Right lung (tissue), 10 donors: ENCODE data around the gene LSM4. TPM values are rescaled to one million over a fixed set of nuclear protein-coding genes. Genes with fewer than 3 reads are reported as not detected.
"Not testable (repeated sequence)": the region's sequence is repeated elsewhere in the genome, so short reads cannot be mapped to it uniquely, and the experiment has no call there.

ENCODE experiments used
- DNase-seq, 2 donors: peaks; one replicate each; pipeline ENCODE4 v3.0.0-alpha.2; 2013
- long read RNA-seq, 8 donors: transcript quantifications; one replicate each; lab custom pipeline, GENCODE V29; 2026
- polyA plus RNA-seq, 5 donors: library from polyadenylated mRNA; unstranded; fragments of 120-200 nt; gene quantifications; one replicate each; pipeline versions ENCODE4 v1.2.1 to v1.2.3, GENCODE V29; 2013; ENCODE audit warnings: inconsistent platforms in 1 of 5, low replicate concordance in 1 of 5; ENCODE audit not compliant: insufficient read length in 5 of 5, insufficient read depth in 1 of 5

LSM4 gene
- polyA plus RNA-seq: 100 to 1,000 TPM in 1 of 5 donors, 10 to 100 TPM in 4; 73.3 to 103 (median 79.9) TPM
- long read RNA-seq, donor 1, transcript LSM4-203 (5 exons, 1,908 nt): major isoform, 104 of 366 reads
- long read RNA-seq, donor 1, partial matches to known transcripts: 229 of 366 reads
- long read RNA-seq, donor 1, other reads (novel, unspliced or antisense): 32 of 366 reads
- long read RNA-seq, donor 2, transcript LSM4-203 (5 exons, 1,908 nt): major isoform, 54 of 55 reads
- long read RNA-seq, donor 2, partial matches to known transcripts: 0 of 55 reads
- long read RNA-seq, donor 2, other reads (novel, unspliced or antisense): 0 of 55 reads
- long read RNA-seq, donor 3, transcript LSM4-203 (5 exons, 1,908 nt): major isoform, 67 of 208 reads
- long read RNA-seq, donor 3, partial matches to known transcripts: 137 of 208 reads
- long read RNA-seq, donor 3, other reads (novel, unspliced or antisense): 0 of 208 reads
- long read RNA-seq, donor 4, transcript LSM4-203 (5 exons, 1,908 nt): major isoform, 39 of 117 reads
- long read RNA-seq, donor 4, partial matches to known transcripts: 66 of 117 reads
- long read RNA-seq, donor 4, other reads (novel, unspliced or antisense): 11 of 117 reads
- long read RNA-seq, donor 5, transcript LSM4-203 (5 exons, 1,908 nt): major isoform, 142 of 169 reads
- long read RNA-seq, donor 5, partial matches to known transcripts: 23 of 169 reads
- long read RNA-seq, donor 5, other reads (novel, unspliced or antisense): 0 of 169 reads
- long read RNA-seq, donor 6, transcript LSM4-203 (5 exons, 1,908 nt): major isoform, 87 of 200 reads
- long read RNA-seq, donor 6, partial matches to known transcripts: 90 of 200 reads
- long read RNA-seq, donor 6, other reads (novel, unspliced or antisense): 19 of 200 reads
- long read RNA-seq, donor 7, transcript LSM4-203 (5 exons, 1,908 nt): major isoform, 43 of 187 reads
- long read RNA-seq, donor 7, partial matches to known transcripts: 99 of 187 reads
- long read RNA-seq, donor 7, other reads (novel, unspliced or antisense): 42 of 187 reads
- long read RNA-seq, donor 8, transcript LSM4-203 (5 exons, 1,908 nt): major isoform, 25 of 25 reads
- long read RNA-seq, donor 8, partial matches to known transcripts: 0 of 25 reads
- long read RNA-seq, donor 8, other reads (novel, unspliced or antisense): 0 of 25 reads

GRCh38 chr19:18322759-18323460, at the start of gene LSM4:
Gene LSM4, minus strand, starts transcription at chr19:18323076. Its CDS starts 56 bp downstream, at chr19:18323020.
- DNase-seq: peak; percentile 96 to 97

- no peak for DNase-seq
These were observed 45.8 kb upstream of the LSM4 start for GRCh38 chr19:18368504-18369222.

DNA sequence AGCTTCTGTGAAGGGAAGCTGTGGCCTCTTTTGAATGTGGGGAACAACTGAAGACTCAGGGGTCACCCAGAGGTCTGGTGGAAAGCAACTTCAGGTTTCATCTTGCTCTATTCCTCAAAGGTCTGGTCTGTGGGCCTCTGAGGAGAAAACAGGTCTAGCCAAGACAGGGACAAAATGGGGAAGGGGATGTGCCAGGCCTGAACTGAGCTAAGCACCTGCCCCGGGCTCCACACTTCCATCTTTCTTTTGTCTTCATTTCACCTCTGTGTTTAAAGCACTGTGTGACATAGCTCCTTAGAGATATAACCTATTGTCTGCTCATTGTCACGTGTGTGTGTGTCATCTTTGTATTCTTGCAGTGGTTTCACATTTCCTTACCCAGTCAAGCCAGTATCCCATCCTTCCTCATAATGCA, 43.2 kb upstream of the LSM4 start:
- no peak for DNase-seq

- peak; percentile 90 to 91 for DNase-seq
These were observed 42.1 kb upstream of the LSM4 start for GRCh38 chr19:18364826-18365528.

DNA sequence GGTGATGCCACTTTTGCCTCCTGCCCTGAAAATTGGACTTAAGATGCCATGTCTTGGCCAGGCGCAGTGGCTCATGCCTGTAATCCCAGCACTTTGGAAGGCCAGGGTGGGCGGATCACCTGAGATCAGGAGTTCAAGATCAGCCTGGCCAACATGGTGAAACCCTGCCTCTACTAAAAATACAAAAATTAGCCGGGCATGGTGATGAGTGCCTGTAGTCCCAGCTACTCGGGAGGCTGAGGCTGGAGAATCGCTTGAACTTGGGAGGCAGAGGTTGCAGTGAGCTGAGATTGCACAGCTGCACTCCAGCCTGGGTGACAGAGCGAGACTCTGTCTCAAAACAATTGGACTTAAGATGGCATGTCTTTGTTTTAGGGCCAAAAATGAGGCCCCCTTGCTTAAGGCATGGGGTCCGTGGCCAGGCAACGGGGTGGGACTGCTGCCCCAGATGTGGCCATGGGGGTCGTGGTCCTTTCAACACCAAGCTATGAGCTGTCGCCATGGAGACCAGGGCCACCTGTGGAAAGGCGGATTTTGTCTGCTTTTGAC, 41.5 kb upstream of the LSM4 start:
- peak; percentile 62 to 66 for DNase-seq

GRCh38 chr19:18363787-18364186, 40.9 kb upstream of the LSM4 start:
- no peak for DNase-seq

DNA sequence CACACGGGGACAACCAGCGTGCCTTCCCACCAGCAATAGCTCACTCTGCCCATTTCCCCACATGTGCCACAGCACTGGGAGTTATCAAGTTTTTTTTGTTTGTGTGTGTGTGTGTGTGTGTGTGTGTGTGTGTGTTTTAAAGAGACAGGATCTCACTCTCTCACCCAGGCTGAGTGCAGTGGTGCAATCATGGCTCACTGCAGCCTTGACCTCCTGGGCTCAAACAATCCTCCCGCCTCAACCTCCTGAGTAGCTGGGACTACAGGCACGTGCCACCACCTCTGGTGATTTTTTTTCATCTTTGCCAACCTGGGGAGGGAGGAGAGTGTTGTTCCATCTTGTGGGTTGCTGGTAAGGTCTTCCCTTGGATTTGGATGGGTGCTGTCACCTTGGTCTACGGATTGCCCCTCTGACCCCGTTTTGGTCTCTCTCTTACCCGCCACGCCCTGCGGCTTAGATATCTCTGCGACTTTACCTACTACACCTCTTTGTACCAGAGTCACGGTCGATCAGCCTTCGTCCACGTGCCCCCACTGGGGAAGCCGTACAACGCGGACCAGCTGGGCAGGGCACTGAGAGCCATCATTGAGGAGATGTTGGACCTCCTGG, 40.2 kb upstream of the LSM4 start:
- no peak for DNase-seq

DNA sequence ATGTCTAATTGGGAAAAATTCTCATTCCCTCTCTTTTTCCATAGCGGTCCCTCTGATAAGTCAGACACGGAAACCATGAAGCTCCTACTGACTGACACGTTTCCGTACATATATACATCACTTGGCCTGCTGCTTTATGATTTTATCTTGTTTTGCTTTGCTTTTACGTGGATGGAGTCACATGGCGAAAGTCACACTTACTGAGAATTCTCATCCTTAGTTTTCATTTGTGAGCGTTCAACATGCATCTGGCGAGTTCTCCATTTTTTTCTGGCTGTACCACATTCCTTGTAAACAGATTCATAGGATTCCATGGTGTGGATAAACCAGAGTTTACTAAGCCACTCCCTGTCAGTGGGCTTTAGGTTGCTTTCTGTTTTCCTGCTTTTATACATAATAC, 38.8 kb upstream of the LSM4 start:
- no peak for DNase-seq

DNA sequence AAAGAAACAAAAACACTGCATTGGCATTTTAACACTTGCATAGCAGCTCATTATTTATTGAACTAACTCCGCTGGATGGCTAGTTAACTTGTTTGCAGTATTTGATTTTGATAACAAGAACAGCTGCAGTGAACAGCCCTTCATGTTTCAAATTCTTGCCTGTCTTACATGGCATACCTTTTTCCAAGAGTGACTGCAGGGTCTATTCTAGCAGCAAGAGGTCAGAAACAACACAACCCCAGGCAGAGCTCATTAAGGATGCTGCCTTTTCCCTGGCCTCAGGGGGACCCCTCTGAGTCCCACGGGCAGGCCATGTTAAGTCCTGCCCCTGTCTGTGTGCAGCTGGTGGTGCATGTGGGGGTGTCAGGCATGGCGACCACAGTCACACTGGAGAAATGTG, 34.2 kb upstream of the LSM4 start:
- DNase-seq: no peak

- DNase-seq: not testable (repeated sequence)
These were observed 31.9 kb upstream of the LSM4 start for GRCh38 chr19:18354743-18355142.

DNA sequence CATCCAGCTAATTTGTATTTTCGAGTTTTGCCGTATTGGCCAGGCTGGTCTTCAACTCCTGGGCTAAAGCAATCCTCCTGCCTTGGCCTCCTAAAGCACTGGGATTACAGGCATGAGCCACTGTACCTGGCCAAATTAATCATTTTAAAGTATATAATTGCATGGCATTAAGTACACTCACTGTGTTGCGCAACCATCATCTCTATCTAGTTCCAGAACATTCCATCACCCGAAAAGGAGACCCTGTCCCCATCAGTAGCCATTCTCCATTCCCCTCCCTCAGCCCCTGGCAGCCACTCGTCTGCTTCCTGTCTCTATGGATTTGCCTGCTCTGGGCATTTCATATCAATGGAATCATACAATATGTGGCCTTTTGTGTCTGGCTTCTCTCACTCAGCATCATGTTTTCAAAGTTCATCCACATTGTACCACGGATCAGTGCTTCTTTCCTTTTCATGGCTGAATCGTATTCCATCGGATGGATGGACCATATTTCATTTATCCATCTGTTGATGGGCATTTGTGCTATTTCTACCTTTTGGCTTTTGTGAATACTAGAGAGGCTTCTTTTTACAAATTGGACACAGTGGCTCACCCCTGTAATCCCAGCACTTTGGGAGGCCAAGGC, 30.6 kb upstream of the LSM4 start:
- no peak for DNase-seq

DNA sequence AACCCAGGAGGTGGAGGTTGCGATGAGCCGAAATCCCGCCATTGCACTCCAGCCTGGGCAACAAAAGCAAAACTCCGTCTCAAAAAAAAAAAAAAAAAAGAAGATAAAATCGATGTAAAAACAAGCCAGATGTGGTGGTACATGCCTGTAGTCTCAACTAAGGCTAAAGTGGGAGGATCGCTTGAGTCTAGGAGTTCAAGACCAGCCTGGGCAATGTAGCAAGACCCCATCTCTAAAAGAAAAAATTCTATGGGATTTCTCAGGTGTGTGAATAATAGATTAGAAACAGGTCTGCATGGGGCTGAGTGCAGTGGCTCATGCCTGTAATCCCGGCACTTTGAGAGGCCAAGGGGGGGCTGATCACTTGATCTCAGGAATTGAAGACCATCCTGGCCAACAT, 28.7 kb upstream of the LSM4 start:
- no peak for DNase-seq

DNA sequence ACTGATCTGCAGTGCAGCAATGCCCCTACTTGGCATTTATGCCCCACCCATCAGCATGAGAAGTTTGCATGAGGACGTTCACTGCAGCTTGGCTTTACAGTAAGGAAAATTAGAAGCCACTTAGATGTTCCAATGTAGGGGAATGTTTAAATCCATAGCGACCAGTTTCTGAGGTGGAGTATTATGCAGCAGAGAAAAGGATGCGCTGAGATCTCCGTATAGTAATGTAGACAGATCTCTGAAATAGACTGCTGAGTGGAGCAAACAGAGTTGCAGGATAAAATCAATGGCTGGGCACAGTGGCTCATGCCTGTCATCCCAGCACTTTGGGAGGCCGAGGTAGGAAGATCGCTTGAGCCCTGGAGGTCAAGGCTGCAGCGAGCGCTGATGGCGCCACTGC, 27.6 kb upstream of the LSM4 start:
- DNase-seq: no peak

- DNase-seq: no peak
These were observed 26.8 kb upstream of the LSM4 start for GRCh38 chr19:18349524-18350128.

DNA sequence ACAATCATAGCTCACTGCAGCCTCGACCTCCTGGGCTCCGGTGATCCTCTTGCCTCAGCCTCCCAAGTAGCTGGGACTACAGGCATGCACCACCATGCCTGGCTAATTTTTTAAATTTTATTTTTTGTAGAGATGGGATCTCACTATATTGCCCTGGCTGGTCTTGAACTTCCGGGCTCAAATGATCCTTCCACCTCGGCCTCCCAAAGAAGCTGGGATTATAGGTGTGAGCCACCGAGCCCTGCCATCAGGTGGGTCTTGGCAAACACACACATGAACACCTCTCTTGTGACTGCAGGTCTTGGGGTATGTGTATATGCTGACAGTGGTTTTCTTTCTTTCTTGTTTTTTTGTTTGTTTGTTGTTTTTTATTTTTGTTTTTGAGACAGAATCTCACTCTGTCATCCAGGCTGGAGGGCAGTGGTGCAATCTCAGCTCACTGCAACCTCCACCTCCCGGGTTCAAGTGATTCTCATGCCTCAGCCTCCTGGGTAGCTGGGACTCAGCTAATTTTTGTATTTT, 26.0 kb upstream of the LSM4 start:
- DNase-seq: not testable (repeated sequence)

- DNase-seq: no peak
These were observed 25.3 kb upstream of the LSM4 start for GRCh38 chr19:18348171-18348570.

- no peak for DNase-seq
These were observed 23.2 kb upstream of the LSM4 start for GRCh38 chr19:18346091-18346490.

DNA sequence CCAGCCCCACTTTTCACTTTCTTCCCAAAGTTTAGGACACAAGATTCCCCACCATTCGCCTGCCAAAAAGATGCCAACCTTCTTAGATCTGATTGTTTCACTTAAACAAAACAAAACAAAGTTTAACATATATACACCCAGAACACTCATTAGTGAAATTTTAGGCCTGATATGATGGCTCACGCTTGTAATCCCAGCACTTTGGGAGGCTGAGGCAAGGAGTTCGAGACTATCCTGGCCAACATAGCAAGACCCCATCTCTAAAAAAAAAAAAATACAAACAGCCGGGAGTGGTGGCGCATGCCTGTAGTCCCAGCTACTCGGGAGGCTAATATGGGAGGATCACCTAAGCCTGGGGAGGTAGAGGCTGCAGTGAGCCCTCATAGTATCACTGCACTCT, 22.4 kb upstream of the LSM4 start:
- no peak for DNase-seq
